Activated CD8-positive, alpha-beta T cell treated with anti-CD3 and anti-CD28 coated beads for 36 hours (primary cell): ENCODE measurements around the gene FBXL12. TPM values are rescaled to one million over a fixed set of nuclear protein-coding genes. Genes with fewer than 3 reads are reported as not detected.

Source experiments
- ATAC-seq: fragments of 200-7000 bp; cut with Tn5 transposase; one replicate; pipeline ENCODE4 v1.10.0; 2021; ENCODE audit warnings: mild to moderate bottlenecking, moderate library complexity
- CTCF ChIA-PET: fragments of 350-600 bp; sonication (Branson Sonifier 250); formaldehyde crosslinking; loops from one replicate; lab custom pipeline; 2021; ENCODE audit warnings: antibody characterized with exemption; lab: Charles Lee
- POLR2A ChIA-PET: fragments of 350-600 bp; sonication (Branson Sonifier 250); formaldehyde crosslinking; loops from one replicate; lab custom pipeline; 2021; ENCODE audit warnings: antibody characterized with exemption; lab: Charles Lee
- DNase-seq: peaks from one replicate; pipeline ENCODE4 v3.0.0-alpha.2; 2020
- H3K27ac Mint-ChIP-seq: one replicate; pipeline ENCODE4 v1.8.0; 2021; ENCODE audit warnings: mild to moderate bottlenecking, mixed read lengths
- H3K27me3 Mint-ChIP-seq: one replicate; pipeline ENCODE4 v1.8.0; 2021; ENCODE audit warnings: mixed read lengths
- H3K36me3 Mint-ChIP-seq: one replicate; pipeline ENCODE4 v1.8.0; 2021; ENCODE audit warnings: low read depth, mixed read lengths
- H3K4me1 Mint-ChIP-seq: one replicate; pipeline ENCODE4 v1.8.0; 2021; ENCODE audit warnings: low read depth, mixed read lengths
- H3K4me3 Mint-ChIP-seq: one replicate; pipeline ENCODE4 v1.8.0; 2021; ENCODE audit warnings: mild to moderate bottlenecking, moderate library complexity, mixed read lengths
- H3K9me3 Mint-ChIP-seq: one replicate; pipeline ENCODE4 v1.8.0; 2021; ENCODE audit warnings: mixed read lengths
- intact Hi-C: fragments of 100-400 bp; cut with micrococcal nuclease; formaldehyde crosslinking; loops from one replicate; pipeline ENCODE4 v1.10.0; 2022
- total RNA-seq, 2 experiments: library from RNA; stranded (reverse); gene quantifications; one replicate each; pipeline ENCODE4 v1.2.3, GENCODE V29; 2021
- TF ChIP-seq, protein P1 (sequence below): fragments of 200-600 bp; IDR thresholded peaks from one replicate; pipeline ENCODE4 v1.8.0; 2022; ENCODE audit warnings: antibody characterized with exemption, mild to moderate bottlenecking

The FBXL12 gene
- total RNA-seq, 2 experiments from 2014 or later: 24.2 to 26.7 TPM

DNA sequence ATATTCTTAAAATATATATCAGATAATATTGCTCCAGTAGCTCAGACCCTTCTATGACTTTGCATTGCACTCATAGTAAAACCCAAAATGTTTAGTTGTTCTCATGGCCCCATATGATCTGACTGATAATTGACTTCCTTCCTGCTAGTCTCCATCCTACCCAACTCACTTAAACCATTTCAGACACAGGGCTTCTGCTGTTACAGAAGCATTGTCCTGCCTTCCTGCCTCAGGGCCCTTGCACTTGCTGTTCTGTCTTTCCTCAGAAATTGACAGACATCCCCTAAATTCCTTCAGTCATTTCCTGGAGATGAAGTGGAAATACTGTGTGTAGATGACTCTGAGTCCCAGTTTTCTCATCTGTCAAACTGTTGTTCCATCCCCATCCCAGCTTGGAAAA, 19.7 kb downstream of the FBXL12 start:
- intact Hi-C loops: loop anchor here (5.0 kb wide), 1 partner anchor 212 kb away; no protein-coding TSS in a partner anchor
- Mint-ChIP-seq H3K36me3 (peaks cover 2% of the 10 kb centered on the region), H3K9me3 (no peaks in the 10 kb centered on the region), H3K27ac (peak overlapping the region; percentile 47), H3K27me3 (no peaks in the 10 kb centered on the region), H3K4me1 (peaks cover 13% of the 10 kb centered on the region), H3K4me3 (no peak overlapping the region)
- TF ChIP-seq, protein P1, sequence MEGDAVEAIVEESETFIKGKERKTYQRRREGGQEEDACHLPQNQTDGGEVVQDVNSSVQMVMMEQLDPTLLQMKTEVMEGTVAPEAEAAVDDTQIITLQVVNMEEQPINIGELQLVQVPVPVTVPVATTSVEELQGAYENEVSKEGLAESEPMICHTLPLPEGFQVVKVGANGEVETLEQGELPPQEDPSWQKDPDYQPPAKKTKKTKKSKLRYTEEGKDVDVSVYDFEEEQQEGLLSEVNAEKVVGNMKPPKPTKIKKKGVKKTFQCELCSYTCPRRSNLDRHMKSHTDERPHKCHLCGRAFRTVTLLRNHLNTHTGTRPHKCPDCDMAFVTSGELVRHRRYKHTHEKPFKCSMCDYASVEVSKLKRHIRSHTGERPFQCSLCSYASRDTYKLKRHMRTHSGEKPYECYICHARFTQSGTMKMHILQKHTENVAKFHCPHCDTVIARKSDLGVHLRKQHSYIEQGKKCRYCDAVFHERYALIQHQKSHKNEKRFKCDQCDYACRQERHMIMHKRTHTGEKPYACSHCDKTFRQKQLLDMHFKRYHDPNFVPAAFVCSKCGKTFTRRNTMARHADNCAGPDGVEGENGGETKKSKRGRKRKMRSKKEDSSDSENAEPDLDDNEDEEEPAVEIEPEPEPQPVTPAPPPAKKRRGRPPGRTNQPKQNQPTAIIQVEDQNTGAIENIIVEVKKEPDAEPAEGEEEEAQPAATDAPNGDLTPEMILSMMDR: no peak
- POLR2A ChIA-PET: interaction anchor here (0.8 kb wide), 1 partner anchor 176 kb away, joined by 3 read pairs; no protein-coding TSS in a partner anchor
- CTCF ChIA-PET: interaction anchor here (1.0 to 1.9 kb wide), 2 partner anchors 9 to 173 kb away, joined by 3 to 9 read pairs; no protein-coding TSS in a partner anchor
- ATAC-seq: no peak
- no peak for DNase-seq

GRCh38 chr19:9797871-9798270, 21.0 kb downstream of the FBXL12 start:
- H3K27ac Mint-ChIP-seq: no peak overlapping the region
- intact Hi-C loops: loop anchor here (2.0 to 5.0 kb wide), 2 partner anchors 173 to 211 kb away; no protein-coding TSS in a partner anchor
- TF ChIP-seq, protein P1: no peak
- peaks cover 8% of the 10 kb centered on the region for H3K36me3 Mint-ChIP-seq
- no peak for ATAC-seq
- DNase-seq: no peak
- peaks cover 6% of the 10 kb centered on the region for H3K9me3 Mint-ChIP-seq
- no peaks in the 10 kb centered on the region for H3K27me3 Mint-ChIP-seq
- no peak overlapping the region for H3K4me3 Mint-ChIP-seq
- POLR2A ChIA-PET: no interaction called here
- CTCF ChIA-PET: interaction anchor here (1.0 to 1.9 kb wide), 6 partner anchors 10 to 213 kb away, joined by 3 to 9 read pairs (median 4); partner anchors contain the start of genes ZNF121 and ZNF846
- H3K4me1 Mint-ChIP-seq: peaks cover 20% of the 10 kb centered on the region

DNA sequence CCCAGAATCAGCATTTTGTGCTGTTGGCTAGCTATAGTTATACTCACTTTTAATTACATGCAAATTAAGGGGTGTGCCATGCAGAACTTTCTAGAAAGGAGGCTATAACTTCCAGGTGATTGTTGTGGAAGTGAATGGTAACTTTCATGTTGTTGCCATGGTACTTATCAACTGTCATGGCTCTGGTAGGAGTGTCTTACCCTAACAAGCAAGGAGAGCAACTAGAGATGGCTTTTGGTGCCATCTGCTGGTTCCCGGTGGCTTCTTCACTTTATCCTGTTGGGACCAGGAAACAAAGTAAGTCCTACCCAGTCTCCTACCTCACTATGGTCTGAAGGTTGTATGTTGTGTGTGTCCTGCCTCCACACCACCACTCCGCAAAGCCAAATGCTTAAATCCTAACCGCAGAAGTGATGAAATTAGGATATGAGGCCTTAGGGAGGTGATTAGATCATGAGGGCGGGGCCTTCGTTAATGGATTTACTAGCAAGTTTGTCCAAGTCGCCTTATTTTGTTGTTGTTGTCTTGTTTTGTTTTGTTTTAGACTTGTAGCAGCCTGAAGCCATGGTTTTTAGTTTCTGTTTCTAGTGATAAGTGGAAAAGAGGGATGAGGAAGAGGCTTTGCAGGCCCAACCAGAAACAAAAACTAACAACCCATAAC, 22.6 kb downstream of the FBXL12 start:
- Mint-ChIP-seq H3K4me1 (peaks cover 23% of the 10 kb centered on the region), H3K27ac (peak overlapping the region; percentile 68), H3K36me3 (peaks cover 6% of the 10 kb centered on the region), H3K4me3 (no peak overlapping the region), H3K9me3 (peaks cover 6% of the 10 kb centered on the region), H3K27me3 (no peaks in the 10 kb centered on the region)
- TF ChIP-seq, protein P1: peak; percentile 71
- ChIA-PET POLR2A (interaction anchor here (0.9 to 1.0 kb wide), 2 partner anchors 175 to 176 kb away, joined by 3 read pairs; partner anchors contain the start of gene ZNF561), CTCF (interaction anchor here (0.6 to 1.7 kb wide), 22 partner anchors 8 to 212 kb away, joined by 3 to 12 read pairs (median 4); partner anchors contain the start of genes ZNF121 and ZNF846)
- DNase-seq (peak; percentile 95), ATAC-seq (peak; percentile 31)
- intact Hi-C loops: loop anchor here (2.0 to 5.0 kb wide), 2 partner anchors 171 to 209 kb away; no protein-coding TSS in a partner anchor

GRCh38 chr19:9793071-9793591, 25.7 kb downstream of the FBXL12 start:
- ATAC-seq (peak; percentile 8), DNase-seq (peak; percentile 79)
- peak overlapping the region; percentile 93 for H3K27ac Mint-ChIP-seq
- peaks cover 27% of the 10 kb centered on the region for H3K4me1 Mint-ChIP-seq
- H3K27me3 Mint-ChIP-seq: no peaks in the 10 kb centered on the region
- H3K9me3 Mint-ChIP-seq: peaks cover 6% of the 10 kb centered on the region
- CTCF ChIA-PET: interaction anchor here (0.9 to 1.9 kb wide), 3 partner anchors 25 to 171 kb away, joined by 3 to 9 read pairs (median 4); partner anchors contain the start of gene ZNF846
- peak overlapping the region; percentile 84 for H3K4me3 Mint-ChIP-seq
- H3K36me3 Mint-ChIP-seq: peaks cover 6% of the 10 kb centered on the region
- TF ChIP-seq, protein P1: no peak
- POLR2A ChIA-PET: interaction anchor here (1.0 to 1.7 kb wide), 4 partner anchors 11 to 167 kb away, joined by 4 to 6 read pairs (median 4); partner anchors contain the start of gene UBL5
- intact Hi-C loops: no loop called here
